COR-L47 (cell line): ENCODE results near the gene ZNF772.

Source experiments
- DNase-seq: peaks from one replicate; lab custom pipeline; 2025; lab: John Stamatoyannopoulos, UW

The ZNF772 gene

GRCh38 chr19:57435062-57435978 lies 42.0 kb downstream of the ZNF772 start, which contains the start of gene ZNF749:
Gene ZNF749, plus strand, starts transcription at chr19:57435325. Its CDS starts 254 bp downstream, at chr19:57435579.
- peak; percentile 97 for DNase-seq

- DNase-seq: peak; percentile 28
Observed at GRCh38 chr19:57434386-57435061, 42.8 kb downstream of the ZNF772 start.

GRCh38 chr19:57421037-57421436 lies 56.3 kb downstream of the ZNF772 start:
- no peak for DNase-seq

- DNase-seq: no peak
Observed at GRCh38 chr19:57419439-57419838, 57.9 kb downstream of the ZNF772 start.
